Measurements from ENCODE around the gene TMEM187. TPM values are rescaled to one million over a fixed set of nuclear protein-coding genes. Genes with fewer than 3 reads are reported as not detected.

TMEM187 gene
- total and polyA plus RNA-seq, 10 of the 15 experiments (the other 5 are each of a cell fraction or from before 2014, with no cell fraction given) = 0.45 to 8.5 (median 4.1) TPM

DNA sequence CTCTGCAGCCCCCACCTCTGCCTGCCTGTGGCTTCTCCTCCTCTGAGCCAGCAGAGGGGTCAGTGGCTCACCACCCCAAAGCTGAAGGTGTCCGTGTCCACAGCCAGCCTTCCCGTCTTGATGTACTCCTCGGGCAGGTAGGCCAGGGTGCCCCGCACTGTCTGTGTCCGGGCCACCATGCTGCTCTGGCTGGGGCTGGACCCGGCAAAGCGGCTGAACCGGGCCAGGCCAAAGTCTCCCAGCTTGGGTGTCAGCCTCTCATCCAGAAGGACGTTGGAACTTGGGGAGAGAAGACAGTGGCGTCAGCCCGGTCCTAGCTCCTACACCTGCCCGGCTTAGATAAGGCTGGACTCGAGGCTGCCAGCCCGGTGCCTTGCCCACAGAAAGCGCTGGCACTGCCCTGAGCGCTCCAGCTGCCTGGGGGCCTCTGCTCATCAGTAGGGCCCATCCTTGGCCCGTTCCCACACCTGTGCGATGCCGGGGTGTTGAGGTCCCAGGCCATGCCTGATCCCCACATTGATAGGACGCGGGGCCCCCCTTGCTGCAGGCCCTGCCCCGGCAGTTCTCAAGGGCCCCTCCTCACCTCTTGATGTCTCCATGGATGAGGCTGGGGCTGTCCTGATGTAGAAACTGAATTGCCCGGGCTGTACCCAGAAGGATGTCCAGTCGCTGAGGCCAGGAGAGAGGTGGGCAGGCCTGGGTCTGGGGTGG, 44.0 kb downstream of the TMEM187 start (continued):
- TF ChIP-seq NRF1 (conservative IDR thresholded peaks at IDR 0.05; ENCODE audit: low read depth, low read length) = no peak
- TF ChIP-seq, protein P1, sequence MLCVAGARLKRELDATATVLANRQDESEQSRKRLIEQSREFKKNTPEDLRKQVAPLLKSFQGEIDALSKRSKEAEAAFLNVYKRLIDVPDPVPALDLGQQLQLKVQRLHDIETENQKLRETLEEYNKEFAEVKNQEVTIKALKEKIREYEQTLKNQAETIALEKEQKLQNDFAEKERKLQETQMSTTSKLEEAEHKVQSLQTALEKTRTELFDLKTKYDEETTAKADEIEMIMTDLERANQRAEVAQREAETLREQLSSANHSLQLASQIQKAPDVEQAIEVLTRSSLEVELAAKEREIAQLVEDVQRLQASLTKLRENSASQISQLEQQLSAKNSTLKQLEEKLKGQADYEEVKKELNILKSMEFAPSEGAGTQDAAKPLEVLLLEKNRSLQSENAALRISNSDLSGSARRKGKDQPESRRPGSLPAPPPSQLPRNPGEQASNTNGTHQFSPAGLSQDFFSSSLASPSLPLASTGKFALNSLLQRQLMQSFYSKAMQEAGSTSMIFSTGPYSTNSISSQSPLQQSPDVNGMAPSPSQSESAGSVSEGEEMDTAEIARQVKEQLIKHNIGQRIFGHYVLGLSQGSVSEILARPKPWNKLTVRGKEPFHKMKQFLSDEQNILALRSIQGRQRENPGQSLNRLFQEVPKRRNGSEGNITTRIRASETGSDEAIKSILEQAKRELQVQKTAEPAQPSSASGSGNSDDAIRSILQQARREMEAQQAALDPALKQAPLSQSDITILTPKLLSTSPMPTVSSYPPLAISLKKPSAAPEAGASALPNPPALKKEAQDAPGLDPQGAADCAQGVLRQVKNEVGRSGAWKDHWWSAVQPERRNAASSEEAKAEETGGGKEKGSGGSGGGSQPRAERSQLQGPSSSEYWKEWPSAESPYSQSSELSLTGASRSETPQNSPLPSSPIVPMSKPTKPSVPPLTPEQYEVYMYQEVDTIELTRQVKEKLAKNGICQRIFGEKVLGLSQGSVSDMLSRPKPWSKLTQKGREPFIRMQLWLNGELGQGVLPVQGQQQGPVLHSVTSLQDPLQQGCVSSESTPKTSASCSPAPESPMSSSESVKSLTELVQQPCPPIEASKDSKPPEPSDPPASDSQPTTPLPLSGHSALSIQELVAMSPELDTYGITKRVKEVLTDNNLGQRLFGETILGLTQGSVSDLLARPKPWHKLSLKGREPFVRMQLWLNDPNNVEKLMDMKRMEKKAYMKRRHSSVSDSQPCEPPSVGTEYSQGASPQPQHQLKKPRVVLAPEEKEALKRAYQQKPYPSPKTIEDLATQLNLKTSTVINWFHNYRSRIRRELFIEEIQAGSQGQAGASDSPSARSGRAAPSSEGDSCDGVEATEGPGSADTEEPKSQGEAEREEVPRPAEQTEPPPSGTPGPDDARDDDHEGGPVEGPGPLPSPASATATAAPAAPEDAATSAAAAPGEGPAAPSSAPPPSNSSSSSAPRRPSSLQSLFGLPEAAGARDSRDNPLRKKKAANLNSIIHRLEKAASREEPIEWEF (IDR thresholded peaks at IDR 0.05; ENCODE audit: insufficient replicate concordance, low read depth, low read length) = no peak

DNA sequence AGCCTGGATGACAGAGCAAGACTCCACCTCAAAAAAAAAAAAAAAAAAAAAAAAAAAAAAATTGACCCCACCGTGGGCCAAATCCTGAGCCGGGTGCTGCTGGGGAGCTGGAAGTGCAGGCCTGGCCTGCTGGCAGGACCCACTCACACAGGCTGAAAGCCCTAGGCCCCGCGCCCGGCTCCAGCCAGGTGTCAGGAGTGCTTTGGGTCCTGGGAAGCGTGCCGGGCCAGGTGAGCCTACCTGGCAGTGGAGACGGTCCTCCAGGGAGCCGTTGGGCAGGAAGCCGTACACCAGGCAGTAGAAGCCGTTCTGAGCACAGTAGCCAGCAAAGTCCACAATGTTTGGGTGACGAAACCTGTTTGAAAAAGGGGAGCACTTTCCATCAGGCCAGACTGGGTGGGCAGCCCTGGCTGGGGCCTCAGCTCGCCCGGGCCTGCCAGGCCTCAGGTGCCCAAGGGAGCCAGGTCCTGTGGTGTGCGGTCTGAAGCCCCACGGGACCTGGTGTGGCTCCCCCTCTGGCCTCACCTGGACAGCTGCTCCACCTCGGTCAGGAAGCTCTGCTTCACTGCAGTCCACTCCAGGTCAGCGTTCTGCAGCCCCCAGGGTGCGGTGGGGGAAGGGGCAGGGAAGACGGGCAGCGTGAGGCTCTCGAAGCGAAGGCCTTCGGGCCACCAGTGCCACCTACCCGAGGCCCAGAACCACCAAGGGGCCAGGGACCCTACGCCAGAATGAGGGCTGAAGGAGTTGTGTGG, 45.4 kb downstream of the TMEM187 start:
- Histone ChIP-seq H3K4me3 (peak overlapping the region; percentile 85), H3K4me2 (ENCODE audit: control insufficient read depth, insufficient read depth) (peak overlapping the region; percentile 66), H4K20me1 (ENCODE audit: control insufficient read depth, insufficient read depth) (no peaks in the 10 kb centered on the region), H3K9me3 (replicated peaks; ENCODE audit: control insufficient read depth, insufficient read depth, low read length) (no peaks in the 10 kb centered on the region), H3K9ac (ENCODE audit: control insufficient read depth, insufficient read depth, low read length) (peak overlapping the region; percentile 86), H3K36me3 (ENCODE audit: control insufficient read depth in 2 of 2, insufficient read depth in 2 of 2, low read length in 1 of 2) (peaks cover 0 to 5% of the 10 kb centered on the region in 2 experiments; a peak in 3 of 4 replicates), H2AFZ (ENCODE audit: control insufficient read depth, low read depth, low read length) (no peak overlapping the region), H3K27ac (ENCODE audit: control insufficient read depth, insufficient read depth) (peak overlapping the region; percentile 82), H3K79me2 (ENCODE audit: control insufficient read depth, insufficient read depth, low read length) (peaks cover 41% of the 10 kb centered on the region), H3K27me3 (replicated peaks in 1 of 2; ENCODE audit: control insufficient read depth in 2 of 2, insufficient read depth in 2 of 2, low read length in 1 of 2) (no peaks in the 10 kb centered on the region), H3K4me1 (ENCODE audit: control insufficient read depth, insufficient read depth, low read length) (peaks cover 14% of the 10 kb centered on the region)
- peak; percentile 17 for ATAC-seq
- ChIA-PET RAD21 (ENCODE audit: unreplicated experiment) (interaction anchor here (1.1 to 1.8 kb wide), 6 partner anchors 10 to 95 kb away, joined by 3 to 10 read pairs (median 4); partner anchors contain the start of gene MECP2), POLR2A (interaction anchor here (0.6 to 2.0 kb wide), 12 partner anchors 8 to 74 kb away, joined by 3 to 11 read pairs (median 3); partner anchors contain the start of gene HCFC1), SMC1A (ENCODE audit: uncharacterized antibody, unreplicated experiment) (interaction anchor here (0.9 to 1.9 kb wide), 5 partner anchors 9 to 37 kb away, joined by 3 to 7 read pairs (median 3); no protein-coding TSS in a partner anchor), CTCF (interaction anchor here (0.7 to 1.9 kb wide), 4 partner anchors 8 to 355 kb away, joined by 3 to 4 read pairs (median 4); no protein-coding TSS in a partner anchor)
- intact Hi-C loops (cut with micrococcal nuclease; ENCODE audit: unreplicated experiment) = no loop called here
- 32% methylated on average over 26 of the region's 26 CpGs for WGBS (ENCODE audit: insufficient coverage, insufficient replicate concordance, low lambda C conversion rate, missing lambda C conversion rate)
- BruUV-seq (replicated peaks) = no TSS peak
- FAIRE-seq = no peak
- DNase-seq (ENCODE audit: low read depth, low spot score) = no peak
- in situ Hi-C loops (cut with MboI) = no loop called here
- peak; percentile 65 for TF ChIP-seq MEF2B (IDR thresholded peaks at IDR 0.05; ENCODE audit: partially characterized antibody, poor library complexity, severe bottlenecking)
- no peak for TF ChIP-seq KDM1A (IDR thresholded peaks at IDR 0.05; ENCODE audit: borderline replicate concordance)
- TF ChIP-seq RUNX3 (IDR thresholded peaks at IDR 0.05; ENCODE audit: low read length) = peak; percentile 41; the same call in 1 of the 2 replicates
- TF ChIP-seq SRF (IDR thresholded peaks at IDR 0.05; ENCODE audit: low read depth in 2 of 2, low read length in 2 of 2) = no peak
- no peak for TF ChIP-seq FOXM1 (IDR thresholded peaks at IDR 0.05; ENCODE audit: low read depth, low read length)
- 0 out of 2 replicates have a peak, but pooled peaks have one; percentile 22 for TF ChIP-seq DPF2 (IDR thresholded peaks at IDR 0.05)
- no peak for TF ChIP-seq CREM (IDR thresholded peaks at IDR 0.05; ENCODE audit: low read depth)
- no peak for TF ChIP-seq NFIC (IDR thresholded peaks at IDR 0.05; ENCODE audit: low read depth, low read length)
- TF ChIP-seq, protein P2, sequence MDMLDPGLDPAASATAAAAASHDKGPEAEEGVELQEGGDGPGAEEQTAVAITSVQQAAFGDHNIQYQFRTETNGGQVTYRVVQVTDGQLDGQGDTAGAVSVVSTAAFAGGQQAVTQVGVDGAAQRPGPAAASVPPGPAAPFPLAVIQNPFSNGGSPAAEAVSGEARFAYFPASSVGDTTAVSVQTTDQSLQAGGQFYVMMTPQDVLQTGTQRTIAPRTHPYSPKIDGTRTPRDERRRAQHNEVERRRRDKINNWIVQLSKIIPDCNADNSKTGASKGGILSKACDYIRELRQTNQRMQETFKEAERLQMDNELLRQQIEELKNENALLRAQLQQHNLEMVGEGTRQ (IDR thresholded peaks at IDR 0.05; ENCODE audit: borderline replicate concordance, low read depth, low read length) = no peak
- TF ChIP-seq JUND (IDR thresholded peaks at IDR 0.05; ENCODE audit: low read depth, low read length) = no peak

Data from GM12878 (cell line).